HepG2 (cell line): Measurements from ENCODE around the gene TRIM67. TPM values are rescaled to one million over a fixed set of nuclear protein-coding genes. Genes with fewer than 3 reads are reported as not detected.

Source experiments
- CSRNP1 ChIP-seq: sonication (generic); formaldehyde crosslinking; IDR thresholded peaks from 2 replicates; pipeline ENCODE4 v1.8.1; 2023; ENCODE audit warnings: mild to moderate bottlenecking, missing genetic modification reagents
- FOXA1 ChIP-seq, 2 experiments: fragments of 450-650 bp in 1 of 2; sonication (generic) in 1 of 2; formaldehyde crosslinking in 1 of 2; IDR thresholded peaks; 2 replicates each; pipeline versions ENCODE4 v1.4.0 to v1.6.1; 2016 to 2020; ENCODE audit warnings: missing genetic modification reagents in 1 of 2
- FOXO4 ChIP-seq: sonication (generic); formaldehyde crosslinking; conservative IDR thresholded peaks from 2 replicates; pipeline ENCODE4 v1.8.1; 2023; ENCODE audit warnings: missing genetic modification reagents
- PRDM15 ChIP-seq: sonication (generic); formaldehyde crosslinking; IDR thresholded peaks from 2 replicates; pipeline ENCODE4 v1.4.0; 2020; ENCODE audit warnings: missing genetic modification reagents
- RAD21 ChIP-seq: fragments of 450-650 bp; formaldehyde crosslinking; IDR thresholded peaks from 2 replicates; pipeline ENCODE4 v1.5.0; 2020; ENCODE audit warnings: mild to moderate bottlenecking
- SCMH1 ChIP-seq: sonication (generic); formaldehyde crosslinking; IDR thresholded peaks from 2 replicates; pipeline ENCODE4 v1.9.0; 2021; ENCODE audit warnings: missing genetic modification reagents, mild to moderate bottlenecking, borderline replicate concordance
- SOX5 ChIP-seq: IDR thresholded peaks from 2 replicates; pipeline ENCODE4 v1.6.1; 2016; ENCODE audit warnings: borderline replicate concordance
- SP1 ChIP-seq, 2 experiments: fragments of 450-650 bp in 1 of 2; sonication (generic) in 1 of 2; formaldehyde crosslinking in 1 of 2; IDR thresholded peaks; 2 replicates each; pipeline versions ENCODE4 v1.4.0 to v1.6.1; 2016 to 2020; ENCODE audit warnings: missing genetic modification reagents in 1 of 2
- TCF7 ChIP-seq: sonication (generic); IDR thresholded peaks from 2 replicates; pipeline ENCODE4 v1.6.1; 2016; ENCODE audit warnings: antibody characterized with exemption, low read depth
- ZBTB20 ChIP-seq: sonication (generic); formaldehyde crosslinking; IDR thresholded peaks from 2 replicates; pipeline ENCODE4 v1.8.1; 2023; ENCODE audit warnings: missing genetic modification reagents, low read depth, mild to moderate bottlenecking, borderline replicate concordance
- ZBTB4 ChIP-seq: sonication (generic); formaldehyde crosslinking; IDR thresholded peaks from 2 replicates; pipeline ENCODE4 v1.4.0; 2020; ENCODE audit warnings: missing genetic modification reagents, mild to moderate bottlenecking, borderline replicate concordance
- ZIK1 ChIP-seq: sonication (generic); formaldehyde crosslinking; IDR thresholded peaks from 2 replicates; pipeline ENCODE4 v1.5.0; 2020; ENCODE audit warnings: mild to moderate bottlenecking, low read depth, missing genetic modification reagents, borderline replicate concordance
- ZMAT5 ChIP-seq: sonication (generic); formaldehyde crosslinking; IDR thresholded peaks from 2 replicates; pipeline ENCODE4 v1.5.0; 2020; ENCODE audit warnings: mild to moderate bottlenecking, low read depth, missing genetic modification reagents, borderline replicate concordance
- ZNF572 ChIP-seq: sonication (generic); formaldehyde crosslinking; IDR thresholded peaks from 2 replicates; pipeline ENCODE4 v1.5.1; 2020; ENCODE audit warnings: mild to moderate bottlenecking, missing genetic modification reagents
- ZNF597 ChIP-seq: sonication (generic); formaldehyde crosslinking; IDR thresholded peaks from 2 replicates; pipeline ENCODE4 v1.5.0; 2020; ENCODE audit warnings: missing genetic modification reagents
- polyA plus RNA-seq, 8 experiments: library from polyadenylated mRNA; depleted of rRNA in 3 of 8; stranded (reverse) in 7 of 8; unstranded in 1 of 8; fragments of >200 nt; fragmentation: Illumina TruSeq in 4 of 8; extraction: Trizol in 4 of 8; gene quantifications; 2 replicates each; pipeline versions ENCODE4 v1.2.1 to v1.2.3, GENCODE V29; 2011 to 2016; ENCODE audit warnings: low read depth in 4 of 8, missing spikeins in 1 of 8, mixed read lengths in 1 of 8; ENCODE audit not compliant: insufficient read depth in 1 of 8
- total RNA-seq, 5 experiments: library from RNA; depleted of rRNA; stranded (reverse); fragments of >200 nt; fragmentation: Illumina TruSeq; extraction: Trizol; gene quantifications; 2 replicates each; pipeline ENCODE4 v1.2.3, GENCODE V29; 2016; ENCODE audit warnings: low read depth in 1 of 5

The TRIM67 gene
- total and polyA plus RNA-seq, 2 of the 13 experiments (the other 11 are each of a cell fraction or from before 2014, with no cell fraction given), result not detected

- TF ChIP-seq PRDM15 (CRISPR knock-in tag), result no peak
- TF ChIP-seq FOXO4 (CRISPR knock-in tag), result 0 out of 2 replicates have a peak, but pooled peaks have one; percentile 76
- no peak for TF ChIP-seq ZBTB4 (CRISPR knock-in tag)
- TF ChIP-seq ZIK1 (CRISPR knock-in tag), result peak; percentile 84; the same call in 1 of the 2 replicates
- TF ChIP-seq ZMAT5, result no peak
- TF ChIP-seq SOX5 (CRISPR knock-in tag), result no peak; the same call in 1 of the 2 replicates
- TF ChIP-seq TCF7, result no peak
- no peak for TF ChIP-seq SP1 (IDR thresholded peaks at IDR 0.05)
- TF ChIP-seq SP1 (CRISPR knock-in tag; IDR thresholded peaks at IDR 0.05), result no peak
- no peak for TF ChIP-seq FOXA1 (IDR thresholded peaks at IDR 0.05)
- no peak for TF ChIP-seq FOXA1 (CRISPR knock-in tag; IDR thresholded peaks at IDR 0.05)
- TF ChIP-seq SCMH1 (CRISPR knock-in tag), result no peak
- TF ChIP-seq RAD21 (CRISPR knock-in tag), result no peak
- 0 out of 2 replicates have a peak, but pooled peaks have one; percentile 31 for TF ChIP-seq ZBTB20 (CRISPR knock-in tag)
- TF ChIP-seq ZNF597 (CRISPR knock-in tag), result no peak
- no peak; the same call in 1 of the 2 replicates for TF ChIP-seq CSRNP1 (CRISPR knock-in tag)
- TF ChIP-seq ZNF572, result no peak
Measured at GRCh38 chr1:231240883-231241735, 79.3 kb downstream of the TRIM67 start, which contains the start of gene GNPAT (continued).
